Muscle layer of duodenum (tissue), 2 donors: ENCODE results near the gene BRF1.

Experiments
- H3K27ac ChIP-seq: one replicate; pipeline ENCODE4 v1.7.0; 2013; ENCODE audit warnings: mild to moderate bottlenecking, low read length
- H3K27me3 ChIP-seq: one replicate; pipeline ENCODE4 v1.7.0; 2013; ENCODE audit warnings: low read depth, mild to moderate bottlenecking, control low read depth, low read length
- H3K36me3 ChIP-seq, 2 donors: one replicate each; pipeline ENCODE4 v1.7.0; 2013; ENCODE audit warnings: low read length in 2 of 2, control low read depth in 1 of 2, mild to moderate bottlenecking in 1 of 2; ENCODE audit not compliant: insufficient read depth in 2 of 2, control insufficient read depth in 1 of 2
- H3K4me1 ChIP-seq, 2 donors: one replicate each; pipeline ENCODE4 v1.7.0; 2013; ENCODE audit warnings: low read length in 2 of 2, mild to moderate bottlenecking in 2 of 2, control low read depth in 1 of 2, moderate library complexity in 1 of 2; ENCODE audit not compliant: insufficient read depth in 2 of 2, control insufficient read depth in 1 of 2
- H3K4me3 ChIP-seq, 2 donors: one replicate each; pipeline ENCODE4 v1.7.0; 2013; ENCODE audit warnings: low read length in 2 of 2, low read depth in 1 of 2, mild to moderate bottlenecking in 1 of 2
- H3K9me3 ChIP-seq, 2 donors: one replicate each; pipeline ENCODE4 v1.7.0; 2013; ENCODE audit warnings: low read length in 2 of 2, control low read depth in 1 of 2, mild to moderate bottlenecking in 1 of 2; ENCODE audit not compliant: control insufficient read depth in 1 of 2
- donor health status: healthy.

BRF1 gene

DNA sequence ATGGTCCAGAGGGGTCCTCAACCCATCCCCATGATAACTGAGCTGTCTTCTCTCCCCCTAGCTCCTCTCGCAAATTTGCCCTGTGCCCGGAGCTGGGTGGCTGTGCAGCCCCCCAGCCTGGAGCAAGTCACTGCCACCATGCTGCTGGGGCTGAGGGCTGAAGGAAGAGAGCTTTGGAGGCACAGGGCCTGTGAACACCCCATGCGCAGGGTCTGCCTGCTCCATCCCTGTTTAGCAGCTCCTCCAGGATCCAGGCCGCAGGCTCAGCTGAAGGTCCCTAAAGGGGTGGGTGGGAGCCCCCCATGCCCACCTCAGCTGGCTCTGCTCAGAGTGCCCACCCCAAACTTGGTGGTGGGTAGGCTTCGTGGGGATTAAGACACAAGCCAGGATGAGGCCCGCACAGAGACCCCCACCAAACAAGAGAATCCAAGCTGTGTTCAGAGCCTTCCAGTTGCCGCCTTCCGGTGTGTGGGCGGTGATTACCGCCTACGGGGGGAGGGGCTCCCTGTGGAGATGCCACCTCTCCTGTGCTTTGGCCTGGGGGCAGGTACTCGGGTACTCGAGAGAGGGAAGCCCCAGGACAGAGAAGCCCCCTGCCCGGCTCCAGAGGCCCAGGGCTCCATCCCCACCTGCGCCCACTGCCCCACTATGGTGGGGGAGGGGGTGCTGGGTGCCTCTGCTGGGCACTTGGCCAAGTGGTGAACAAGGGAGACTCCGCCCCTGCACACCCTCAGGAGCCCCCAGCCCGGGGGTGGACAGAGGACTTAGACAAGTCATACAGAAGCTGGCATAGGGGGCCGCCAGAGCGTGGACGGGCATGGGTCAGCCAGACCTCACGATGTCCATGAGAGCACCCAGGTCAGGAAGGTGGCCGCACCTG is 130.8 kb downstream of the BRF1 start:
- Histone ChIP-seq H3K4me3 (no peak overlapping the region), H3K36me3 (no peaks in the 10 kb centered on the region), H3K9me3 (no peaks in the 10 kb centered on the region), H3K4me1 (peaks cover 0 to 24% of the 10 kb centered on the region in 2 donors), H3K27ac (no peak overlapping the region), H3K27me3 (peaks cover 21% of the 10 kb centered on the region)

DNA sequence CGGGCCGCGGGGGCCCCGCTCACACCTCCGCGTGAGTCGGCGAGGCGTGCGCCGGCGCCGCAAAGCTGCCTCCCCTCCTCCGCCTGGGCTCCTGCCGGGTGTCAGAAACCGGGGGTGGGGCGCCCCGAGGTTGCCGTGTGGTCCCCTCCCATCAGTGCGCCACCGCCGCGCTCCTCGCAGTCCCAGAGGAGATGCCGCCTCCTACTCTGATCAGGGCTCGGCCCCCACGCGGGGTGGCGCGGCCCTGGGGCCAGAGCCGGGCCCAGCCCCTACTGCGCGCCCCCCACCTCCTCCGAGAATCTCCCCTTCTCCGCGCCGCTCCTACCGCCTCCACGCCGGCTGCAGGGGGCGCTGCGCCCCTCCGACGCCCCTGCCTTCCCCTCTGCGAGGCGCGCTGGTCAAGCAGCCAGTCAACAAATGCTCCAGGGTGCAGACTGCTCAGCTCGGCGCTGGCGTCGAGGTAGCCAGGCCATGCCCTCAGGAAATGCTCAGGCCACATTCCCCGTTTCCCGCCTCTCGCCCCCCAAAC is 131.8 kb downstream of the BRF1 start:
- peaks cover 0 to 24% of the 10 kb centered on the region in 2 donors for H3K4me1 ChIP-seq
- peaks cover 21% of the 10 kb centered on the region for H3K27me3 ChIP-seq
- no peaks in the 10 kb centered on the region for H3K36me3 ChIP-seq
- peak overlapping the region in 1 of 2 donors; percentile 50 for H3K4me3 ChIP-seq
- H3K9me3 ChIP-seq: no peaks in the 10 kb centered on the region
- H3K27ac ChIP-seq: no peak overlapping the region

DNA sequence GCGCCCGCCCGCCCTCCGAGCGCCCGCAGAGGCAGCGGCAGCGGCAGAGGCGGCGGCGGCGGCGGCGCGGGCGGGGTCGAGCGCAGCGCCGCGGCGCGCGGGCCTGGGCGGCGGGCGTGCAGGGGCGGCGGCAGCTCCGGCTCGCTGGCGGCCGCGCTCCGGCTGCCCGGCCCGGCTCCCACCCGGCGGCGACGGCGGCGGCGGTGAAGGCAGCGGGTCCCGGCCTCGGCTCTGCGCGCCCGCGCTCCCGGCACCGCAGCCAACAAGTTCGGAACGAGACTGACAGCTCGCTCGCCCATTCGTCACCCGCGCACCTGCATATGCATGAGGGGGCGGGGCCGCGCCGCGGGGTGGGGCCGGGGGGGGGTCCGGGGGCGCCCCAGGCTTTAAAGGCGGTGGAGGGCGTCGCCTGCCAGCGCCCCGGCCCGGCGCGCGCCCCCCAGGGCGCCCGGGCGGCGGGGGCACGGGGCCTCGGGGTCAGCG is 132.3 kb downstream of the BRF1 start, which contains the start of gene JAG2:
Gene JAG2, minus strand, starts transcription at position 281 of the 483 bp plus-strand sequence. CDS start 356 bp downstream, outside the sequence.
- Histone ChIP-seq H3K27ac (no peak within 1 kb of the TSS), H3K27me3 (peaks cover 21% of the 10 kb centered on the region), H3K9me3 (no peaks in the 10 kb centered on the region), H3K36me3 (no peaks in the 10 kb centered on the region), H3K4me1 (peaks cover 0 to 24% of the 10 kb centered on the region in 2 donors), H3K4me3 (peak within 1 kb of the TSS in 1 of 2 donors; percentile 53)

DNA sequence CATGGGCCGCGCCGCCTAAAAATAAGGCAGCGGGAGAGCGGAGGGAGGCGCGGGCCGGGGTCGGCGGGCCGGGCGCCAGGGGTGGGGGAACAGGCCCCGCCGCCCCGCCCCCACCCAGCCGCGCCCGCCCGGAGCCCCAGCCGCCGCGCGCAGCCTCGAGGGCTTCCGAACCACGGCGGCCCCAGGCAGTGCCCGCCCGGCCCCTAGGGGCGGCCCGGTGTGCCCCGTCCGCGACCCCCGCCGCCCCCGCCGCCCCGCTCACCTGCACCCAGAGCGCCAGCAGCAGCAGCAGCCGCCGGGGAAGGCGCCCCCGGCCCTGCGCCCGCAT is 132.7 kb downstream of the BRF1 start:
- Histone ChIP-seq H3K27me3 (peaks cover 21% of the 10 kb centered on the region), H3K9me3 (no peaks in the 10 kb centered on the region), H3K27ac (no peak overlapping the region), H3K4me3 (peak overlapping the region in 1 of 2 donors; percentile 53), H3K4me1 (peaks cover 0 to 24% of the 10 kb centered on the region in 2 donors), H3K36me3 (no peaks in the 10 kb centered on the region)

DNA sequence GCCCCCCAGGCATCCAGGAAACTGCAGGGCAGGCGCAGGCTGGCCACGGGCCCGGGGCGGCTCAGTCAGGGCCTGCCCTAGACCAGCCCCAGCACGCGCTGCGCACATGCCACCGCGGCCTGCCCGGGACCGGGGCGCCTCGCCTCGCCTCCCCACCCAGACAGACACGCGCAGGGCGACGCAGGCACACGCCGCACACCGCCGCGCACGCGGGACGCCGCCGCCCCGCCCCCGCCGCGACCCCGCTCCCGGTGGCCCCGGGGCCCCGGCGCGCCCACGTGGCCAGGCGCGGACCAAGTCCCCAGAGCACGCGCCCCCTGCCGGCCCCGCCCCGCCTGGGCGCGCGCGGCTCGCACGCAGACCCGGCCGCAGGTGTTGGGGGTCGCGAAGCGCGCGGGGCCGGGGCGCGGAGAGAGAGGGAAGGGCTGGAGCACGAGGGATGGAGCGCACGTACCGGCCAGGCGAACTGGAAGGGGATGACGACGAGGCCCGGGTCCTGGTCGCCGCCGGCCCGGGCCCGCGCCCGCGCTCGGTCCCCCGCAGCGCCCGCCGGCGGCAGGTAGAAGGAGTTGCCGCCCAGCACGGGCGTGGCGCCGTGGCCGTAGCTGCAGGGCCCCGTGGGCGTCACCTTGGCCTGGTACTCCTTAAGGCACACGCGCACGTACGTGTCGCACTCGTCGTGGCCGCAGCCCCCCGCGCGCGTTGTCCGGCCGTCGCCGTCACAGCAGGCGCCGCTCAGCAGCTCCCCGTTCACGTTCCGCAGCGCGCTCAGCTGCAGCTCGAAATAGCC is 133.3 kb downstream of the BRF1 start:
- Histone ChIP-seq H3K9me3 (no peaks in the 10 kb centered on the region), H3K4me3 (peak overlapping the region in 1 of 2 donors; percentile 53), H3K36me3 (no peaks in the 10 kb centered on the region), H3K27me3 (peaks cover 21% of the 10 kb centered on the region), H3K27ac (no peak overlapping the region), H3K4me1 (peaks cover 0 to 24% of the 10 kb centered on the region in 2 donors)

DNA sequence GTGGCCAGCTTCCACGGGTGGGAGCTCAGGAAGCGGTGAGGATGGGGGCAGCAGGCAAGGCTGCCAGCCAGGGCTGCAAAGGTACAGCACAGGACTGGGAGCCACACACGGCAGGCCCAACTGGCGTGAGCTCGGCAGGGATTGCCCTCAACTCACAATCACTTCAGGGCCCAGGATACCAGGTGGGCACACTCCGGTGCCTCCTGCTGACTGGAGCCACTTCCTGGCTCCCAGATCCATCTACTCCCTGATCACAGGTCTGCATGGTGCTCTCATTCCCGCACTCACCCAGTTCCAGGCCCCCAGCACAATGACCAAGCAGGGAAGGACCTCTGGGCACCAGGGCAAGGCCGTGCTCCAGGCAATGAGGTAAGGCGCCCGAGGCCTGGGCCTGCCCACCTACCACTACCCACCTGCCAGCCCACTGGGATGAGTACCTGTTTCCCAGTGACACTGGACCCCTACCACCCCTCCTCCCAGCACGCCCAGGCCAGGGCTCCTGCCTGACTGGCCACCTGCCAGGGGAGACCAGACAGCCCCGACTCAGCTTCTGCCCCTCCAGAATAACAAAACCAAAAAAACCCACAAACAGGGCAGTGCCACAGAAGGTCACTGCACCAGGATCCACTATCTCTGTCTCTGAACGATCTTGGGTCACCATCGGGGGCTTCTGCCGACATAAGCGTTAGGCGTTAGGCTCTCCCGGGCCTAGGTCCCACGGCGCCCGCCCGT is 134.1 kb downstream of the BRF1 start:
- no peaks in the 10 kb centered on the region for H3K9me3 ChIP-seq

DNA sequence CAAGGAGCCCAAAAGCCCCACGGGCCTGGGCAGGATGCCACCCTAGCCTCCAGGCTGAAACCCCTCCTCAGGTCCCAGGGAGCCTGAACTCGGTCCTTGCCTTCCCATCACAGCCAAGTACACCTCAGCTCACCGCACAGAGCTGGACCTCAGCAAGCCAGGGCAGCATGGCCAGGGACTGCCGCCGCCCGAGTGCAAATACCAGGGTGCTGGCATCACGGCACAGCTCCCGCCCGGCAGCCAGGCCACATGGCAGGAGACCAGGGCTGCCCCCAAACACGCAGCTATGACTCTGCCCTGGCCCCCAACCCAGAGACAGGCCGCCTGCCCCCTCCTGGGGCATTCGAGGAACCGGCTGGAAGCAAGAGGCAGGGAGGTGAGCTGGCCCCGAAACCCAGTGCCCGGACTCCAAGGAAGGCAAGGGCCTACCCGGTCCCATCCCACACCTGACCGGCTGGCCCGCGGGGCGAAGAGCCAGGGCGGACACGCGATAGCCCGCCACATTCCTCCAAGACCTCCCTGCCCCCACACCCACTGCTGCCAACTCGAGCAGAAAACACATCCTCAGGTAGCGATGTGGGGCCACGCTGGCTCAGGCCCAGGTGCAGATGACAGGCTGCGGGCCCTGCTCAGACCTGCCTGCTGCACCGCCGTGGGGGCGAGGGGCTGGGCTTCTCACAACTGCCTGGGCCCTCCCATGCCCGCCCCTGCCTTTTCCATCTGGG is 134.9 kb downstream of the BRF1 start:
- Histone ChIP-seq H3K4me1 (peaks cover 0 to 23% of the 10 kb centered on the region in 2 donors), H3K9me3 (no peaks in the 10 kb centered on the region), H3K27me3 (peaks cover 20% of the 10 kb centered on the region), H3K27ac (no peak overlapping the region), H3K4me3 (no peak overlapping the region), H3K36me3 (no peaks in the 10 kb centered on the region)

More for the DNA sequence above, 134.1 kb downstream of the BRF1 start:
- H3K27me3 ChIP-seq: peaks cover 21% of the 10 kb centered on the region
- no peaks in the 10 kb centered on the region for H3K36me3 ChIP-seq
- H3K4me1 ChIP-seq: peaks cover 0 to 24% of the 10 kb centered on the region in 2 donors
- no peak overlapping the region for H3K27ac ChIP-seq
- no peak overlapping the region for H3K4me3 ChIP-seq

DNA sequence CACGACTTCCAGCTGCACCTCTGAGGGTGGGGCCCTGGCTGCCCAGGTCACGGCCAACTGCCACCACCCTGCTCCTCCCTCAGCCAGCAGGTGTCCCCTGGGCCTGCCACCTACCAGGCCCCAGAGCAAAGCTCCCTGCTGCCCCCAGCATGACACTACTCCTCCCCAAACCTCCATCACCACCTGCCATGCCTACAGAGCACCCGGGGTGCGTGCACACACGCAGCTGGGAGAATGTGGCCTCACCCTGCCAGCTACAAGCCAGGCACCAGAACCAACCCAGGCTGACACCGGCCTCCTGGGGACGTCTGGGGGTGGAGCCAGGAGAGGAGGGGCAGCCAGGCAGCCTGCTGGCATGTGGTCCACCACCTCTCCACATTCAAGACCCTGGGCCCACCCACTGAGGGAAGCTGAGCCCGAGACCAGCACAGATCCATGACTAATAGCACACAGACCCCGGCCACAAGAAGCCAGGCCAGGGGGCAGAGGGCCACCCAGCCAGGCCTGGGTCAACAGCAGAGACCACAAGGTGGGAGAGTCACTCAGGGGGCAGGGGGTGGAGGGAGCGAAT is 135.6 kb downstream of the BRF1 start:
- Histone ChIP-seq H3K4me3 (no peak overlapping the region), H3K36me3 (no peaks in the 10 kb centered on the region), H3K9me3 (no peaks in the 10 kb centered on the region), H3K27me3 (peaks cover 13% of the 10 kb centered on the region), H3K27ac (no peak overlapping the region), H3K4me1 (peaks cover 0 to 16% of the 10 kb centered on the region in 2 donors)

DNA sequence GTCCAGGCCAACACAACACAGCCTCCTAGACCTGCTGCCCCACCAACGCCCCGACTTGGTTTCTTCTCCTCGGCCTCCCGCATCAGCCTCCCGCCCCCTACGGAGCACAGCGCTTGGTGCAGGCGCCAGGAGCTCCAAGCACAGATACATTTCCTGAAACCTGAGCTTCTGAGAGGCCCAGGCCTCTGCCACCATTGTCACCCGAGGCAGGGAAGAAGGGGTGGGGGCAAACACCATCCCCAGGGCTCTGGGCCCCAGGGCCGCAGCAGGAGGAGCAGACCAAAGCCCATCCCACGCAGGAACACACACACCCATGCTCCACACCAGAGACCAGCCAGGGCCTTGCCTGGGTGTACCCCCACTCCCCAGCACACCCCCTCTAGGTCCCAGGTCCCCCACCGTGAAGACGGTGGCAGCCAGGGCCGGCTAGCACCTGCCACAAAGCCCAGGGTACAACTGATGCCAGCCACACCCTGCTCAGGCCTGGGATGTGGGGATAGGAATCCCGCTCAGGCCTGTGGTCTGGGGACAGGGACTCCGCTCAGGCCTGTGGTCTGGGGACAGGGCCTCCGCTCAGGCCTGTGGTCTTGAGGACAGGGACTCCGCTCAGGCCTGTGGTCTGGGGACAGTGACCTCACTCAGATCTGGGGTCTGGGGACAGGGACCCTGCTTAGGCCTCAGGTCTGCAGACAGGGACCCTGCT is 137.6 kb downstream of the BRF1 start:
- peaks cover 4% of the 10 kb centered on the region for H3K27me3 ChIP-seq
- peaks cover 0 to 9% of the 10 kb centered on the region in 2 donors for H3K4me1 ChIP-seq
- no peak overlapping the region for H3K4me3 ChIP-seq
- no peak overlapping the region for H3K27ac ChIP-seq
- H3K9me3 ChIP-seq: no peaks in the 10 kb centered on the region
- no peaks in the 10 kb centered on the region for H3K36me3 ChIP-seq

DNA sequence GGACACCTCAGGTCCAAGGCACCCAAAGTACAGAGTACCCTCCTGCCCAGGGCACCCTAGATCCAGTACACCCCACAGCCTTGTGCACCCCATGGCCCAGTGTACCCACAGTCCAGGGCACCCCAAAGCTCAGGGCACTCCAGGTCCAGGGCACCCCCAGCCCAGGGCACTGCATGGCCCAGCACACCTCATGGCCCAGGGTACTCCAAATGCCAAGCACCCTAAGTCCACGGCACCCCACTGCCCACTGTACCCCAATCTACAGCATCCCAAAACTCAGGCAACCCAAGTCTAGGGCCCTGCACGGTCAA is 138.2 kb downstream of the BRF1 start:
- Histone ChIP-seq H3K4me1 (peaks cover 0 to 6% of the 10 kb centered on the region in 2 donors), H3K4me3 (no peak overlapping the region), H3K9me3 (no peaks in the 10 kb centered on the region), H3K27ac (no peak overlapping the region), H3K36me3 (no peaks in the 10 kb centered on the region), H3K27me3 (peaks cover 4% of the 10 kb centered on the region)
